ENCODE results near the gene LRRC8D. TPM values are rescaled to one million over a fixed set of nuclear protein-coding genes. Genes with fewer than 3 reads are reported as not detected.

Gene LRRC8D
- total RNA-seq, 4 donors from 2014 or later = 4.7 to 8.5 (median 6.5) TPM

DNA sequence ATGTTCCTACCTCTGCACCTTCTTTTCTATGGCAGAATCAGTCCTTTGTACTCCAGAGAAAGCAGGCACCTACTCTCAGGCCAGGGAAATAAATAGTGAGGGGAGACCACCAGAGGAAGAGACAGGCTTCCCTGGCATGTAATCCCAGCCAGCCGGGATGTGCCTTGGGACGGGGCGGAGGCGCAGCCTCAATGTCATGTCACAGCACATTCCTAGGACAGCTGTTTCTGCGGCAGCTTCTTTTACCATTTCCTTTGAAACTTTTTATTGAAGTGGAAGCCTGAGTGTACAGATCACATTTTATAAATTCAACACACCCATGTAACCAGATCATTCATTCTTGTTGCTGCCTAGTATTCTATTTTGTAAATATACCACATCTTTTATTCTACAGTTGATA lies 106.2 kb downstream of the LRRC8D start:
- no peaks in the 10 kb centered on the region for H3K4me1 ChIP-seq
- ATAC-seq = no peak
- no peak overlapping the region for H3K4me3 ChIP-seq
- no peaks in the 10 kb centered on the region for H3K9me3 ChIP-seq
- no peaks in the 10 kb centered on the region for H3K36me3 ChIP-seq
- no peaks in the 10 kb centered on the region for H3K27me3 ChIP-seq
- TF ChIP-seq EP300 (IDR thresholded peaks at IDR 0.05) (no peak), POLR2AphosphoS5 (IDR thresholded peaks at IDR 0.05) (no peak), POLR2A (IDR thresholded peaks at IDR 0.05) (no peak)
- TF ChIP-seq, protein P1, sequence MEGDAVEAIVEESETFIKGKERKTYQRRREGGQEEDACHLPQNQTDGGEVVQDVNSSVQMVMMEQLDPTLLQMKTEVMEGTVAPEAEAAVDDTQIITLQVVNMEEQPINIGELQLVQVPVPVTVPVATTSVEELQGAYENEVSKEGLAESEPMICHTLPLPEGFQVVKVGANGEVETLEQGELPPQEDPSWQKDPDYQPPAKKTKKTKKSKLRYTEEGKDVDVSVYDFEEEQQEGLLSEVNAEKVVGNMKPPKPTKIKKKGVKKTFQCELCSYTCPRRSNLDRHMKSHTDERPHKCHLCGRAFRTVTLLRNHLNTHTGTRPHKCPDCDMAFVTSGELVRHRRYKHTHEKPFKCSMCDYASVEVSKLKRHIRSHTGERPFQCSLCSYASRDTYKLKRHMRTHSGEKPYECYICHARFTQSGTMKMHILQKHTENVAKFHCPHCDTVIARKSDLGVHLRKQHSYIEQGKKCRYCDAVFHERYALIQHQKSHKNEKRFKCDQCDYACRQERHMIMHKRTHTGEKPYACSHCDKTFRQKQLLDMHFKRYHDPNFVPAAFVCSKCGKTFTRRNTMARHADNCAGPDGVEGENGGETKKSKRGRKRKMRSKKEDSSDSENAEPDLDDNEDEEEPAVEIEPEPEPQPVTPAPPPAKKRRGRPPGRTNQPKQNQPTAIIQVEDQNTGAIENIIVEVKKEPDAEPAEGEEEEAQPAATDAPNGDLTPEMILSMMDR (IDR thresholded peaks at IDR 0.05) = no peak
- H3K27ac ChIP-seq = no peak overlapping the region
- WGBS, 2 donors (ENCODE audit: low coverage in 1 of 2) = 76 to 100% methylated on average over 1 to 5 of the region's 5 CpGs

DNA sequence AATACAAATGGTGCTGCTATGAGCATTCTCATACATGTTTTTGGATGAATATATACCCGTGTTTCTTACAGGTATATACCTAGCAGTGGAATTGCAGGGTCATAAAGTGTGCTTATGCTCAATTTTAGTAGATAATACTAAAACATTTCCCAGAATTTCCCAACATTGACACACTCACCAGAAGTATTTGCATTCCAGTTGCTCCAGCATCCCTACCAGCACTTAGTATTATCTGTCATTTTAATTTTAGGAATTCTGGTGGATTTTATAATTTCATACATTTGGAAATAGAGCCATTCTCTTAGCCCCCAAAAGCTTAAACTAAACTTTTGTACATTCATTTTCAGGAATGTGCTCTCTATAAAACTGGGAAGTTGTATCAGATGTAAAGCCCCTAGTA lies 106.6 kb downstream of the LRRC8D start:
- Histone ChIP-seq H3K4me1 (no peaks in the 10 kb centered on the region), H3K27me3 (no peaks in the 10 kb centered on the region), H3K27ac (no peak overlapping the region), H3K36me3 (no peaks in the 10 kb centered on the region), H3K4me3 (no peak overlapping the region), H3K9me3 (no peaks in the 10 kb centered on the region)
- no peak for ATAC-seq
- no peak for TF ChIP-seq POLR2A (IDR thresholded peaks at IDR 0.05)
- no peak for TF ChIP-seq EP300 (IDR thresholded peaks at IDR 0.05)
- TF ChIP-seq, protein P1 (IDR thresholded peaks at IDR 0.05) = no peak
- no peak for TF ChIP-seq POLR2AphosphoS5 (IDR thresholded peaks at IDR 0.05)
- WGBS, 2 donors (ENCODE audit: low coverage in 1 of 2) = 89 to 100% methylated on average over 1 of the region's 1 CpG

DNA sequence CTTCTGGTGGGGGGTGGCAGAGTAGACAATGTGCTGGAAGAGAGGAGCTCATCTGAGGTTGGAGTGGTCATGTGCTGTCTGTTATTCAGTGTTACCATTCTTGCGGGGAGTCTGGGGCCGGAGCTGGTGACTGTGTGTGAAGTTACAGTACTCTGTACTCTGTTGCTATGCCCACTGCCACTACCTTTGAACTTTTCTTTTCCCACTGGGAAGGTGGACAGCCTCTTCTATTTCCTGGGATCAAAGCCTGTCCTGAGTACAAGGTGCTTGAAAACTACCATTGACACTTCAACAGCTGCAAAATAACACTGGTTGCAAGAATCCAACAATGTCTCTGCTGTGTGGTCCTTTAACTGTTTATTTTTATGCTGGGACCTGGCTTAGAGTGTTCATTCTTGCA lies 107.7 kb downstream of the LRRC8D start:
- peaks cover 0 to 10% of the 10 kb centered on the region in 2 donors for H3K36me3 ChIP-seq
- H3K4me3 ChIP-seq = no peak overlapping the region
- no peak for ATAC-seq
- no peaks in the 10 kb centered on the region for H3K4me1 ChIP-seq
- no peaks in the 10 kb centered on the region for H3K9me3 ChIP-seq
- no peak overlapping the region for H3K27ac ChIP-seq
- TF ChIP-seq POLR2AphosphoS5 (IDR thresholded peaks at IDR 0.05) (no peak), POLR2A (IDR thresholded peaks at IDR 0.05) (no peak), EP300 (IDR thresholded peaks at IDR 0.05) (no peak)
- TF ChIP-seq, protein P1 (IDR thresholded peaks at IDR 0.05) = no peak
- no peaks in the 10 kb centered on the region for H3K27me3 ChIP-seq
- 94 to 100% methylated on average over 1 to 2 of the region's 2 CpGs for WGBS, 2 donors (ENCODE audit: low coverage in 1 of 2)

DNA sequence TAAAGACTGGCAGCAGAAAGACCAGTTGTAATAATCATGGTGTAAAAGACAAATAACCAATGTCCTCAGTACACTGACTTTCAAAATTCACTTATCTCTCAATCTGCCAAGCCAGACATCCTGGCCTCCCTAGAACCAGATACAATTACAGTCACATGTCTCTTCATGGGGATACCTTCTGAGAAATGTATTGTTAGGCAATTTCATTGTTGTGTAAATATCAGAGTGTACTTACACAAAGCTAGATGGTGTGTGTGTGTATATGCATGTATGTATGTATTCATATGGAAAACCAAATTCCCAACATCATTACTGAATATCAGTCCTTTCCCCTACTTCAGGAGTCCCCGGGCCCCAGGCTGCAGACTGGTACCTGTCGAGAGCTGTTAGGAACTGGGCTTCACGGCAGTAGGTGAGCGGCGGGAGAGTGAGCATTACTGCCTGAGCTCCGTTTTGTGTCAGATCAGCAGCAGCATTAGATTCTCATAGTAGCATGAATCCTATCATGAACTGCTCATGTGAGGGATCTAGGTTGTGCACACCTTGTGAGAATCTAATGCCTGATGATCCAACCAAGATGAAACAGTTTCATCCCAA lies 108.7 kb downstream of the LRRC8D start:
- TF ChIP-seq EP300 (IDR thresholded peaks at IDR 0.05) (no peak), POLR2AphosphoS5 (IDR thresholded peaks at IDR 0.05) (no peak), POLR2A (IDR thresholded peaks at IDR 0.05) (no peak)
- TF ChIP-seq, protein P1 (IDR thresholded peaks at IDR 0.05) = no peak
- Histone ChIP-seq H3K4me3 (no peak overlapping the region), H3K9me3 (no peaks in the 10 kb centered on the region), H3K27me3 (no peaks in the 10 kb centered on the region), H3K27ac (no peak overlapping the region), H3K36me3 (peaks cover 0 to 20% of the 10 kb centered on the region in 2 donors), H3K4me1 (no peaks in the 10 kb centered on the region)
- no peak for ATAC-seq
- WGBS, 2 donors (ENCODE audit: low coverage in 1 of 2) = 93 to 97% methylated on average over 5 to 6 of the region's 6 CpGs

DNA sequence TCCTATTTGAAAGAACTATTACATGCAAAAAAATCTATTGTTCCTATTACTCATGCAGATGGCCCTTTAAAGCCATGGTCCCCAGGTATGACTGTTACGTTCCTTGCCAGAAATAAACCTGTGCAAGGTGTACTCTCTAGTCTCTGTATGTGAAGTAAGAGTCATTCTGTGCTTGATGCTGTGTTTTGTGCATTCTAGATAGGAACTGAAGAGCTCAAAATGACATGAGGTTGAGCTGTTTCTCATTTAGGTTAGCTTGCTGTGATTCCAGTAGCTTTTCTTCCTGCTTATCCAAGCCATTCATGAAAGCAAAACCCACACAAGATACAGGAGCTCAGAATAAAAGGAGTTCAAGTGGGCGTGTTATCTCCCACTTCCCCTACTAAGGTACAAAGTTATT lies 109.7 kb downstream of the LRRC8D start:
- no peak overlapping the region for H3K4me3 ChIP-seq
- H3K36me3 ChIP-seq = peaks cover 0 to 20% of the 10 kb centered on the region in 2 donors
- ATAC-seq = no peak
- TF ChIP-seq POLR2A (IDR thresholded peaks at IDR 0.05) (no peak), POLR2AphosphoS5 (IDR thresholded peaks at IDR 0.05) (no peak), EP300 (IDR thresholded peaks at IDR 0.05) (no peak)
- TF ChIP-seq, protein P1 (IDR thresholded peaks at IDR 0.05) = no peak
- H3K9me3 ChIP-seq = no peaks in the 10 kb centered on the region
- no peaks in the 10 kb centered on the region for H3K4me1 ChIP-seq
- H3K27ac ChIP-seq = no peak overlapping the region
- no peaks in the 10 kb centered on the region for H3K27me3 ChIP-seq
- 83 to 89% methylated on average over 1 to 2 of the region's 2 CpGs for WGBS, 2 donors (ENCODE audit: low coverage in 1 of 2)
